GM12878 (cell line): Measurements from ENCODE around the gene CNOT8. TPM values are rescaled to one million over a fixed set of nuclear protein-coding genes. Genes with fewer than 3 reads are reported as not detected.

Experiments used
- ATAC-seq: fragments of 200-7000 bp; cut with Tn5 transposase; 3 replicates; pipeline ENCODE4 v1.9.1; 2020; ENCODE audit warnings: mild to moderate bottlenecking, moderate library complexity
- BruUV-seq: library from RNA; stranded (reverse); fragments of 400-500 nt; replicated peaks from 2 replicates; lab custom pipeline; 2021; lab: Mats Ljungman, UMichigan
- CTCF ChIA-PET: fragments of 300-600 bp; sonication (Branson Sonifier 250); formaldehyde crosslinking; extraction: SDS; loops from one replicate; lab custom pipeline; 2021; ENCODE audit warnings: inconsistent platforms; lab: Yijun Ruan, JAX
- POLR2A ChIA-PET: fragments of 350-600 bp; formaldehyde crosslinking; extraction: SDS; loops from one replicate; lab custom pipeline; 2021; ENCODE audit warnings: inconsistent platforms; lab: Charles Lee
- RAD21 ChIA-PET: fragments of 300-600 bp; sonication (Branson Sonifier 250); formaldehyde crosslinking; loops from one replicate; lab custom pipeline; 2023; ENCODE audit warnings: antibody characterized with exemption; ENCODE audit not compliant: unreplicated experiment; lab: Charles Lee
- SMC1A ChIA-PET: fragments of 300-600 bp; sonication (Branson Sonifier 250); formaldehyde crosslinking; loops from one replicate; lab custom pipeline; 2023; ENCODE audit not compliant: unreplicated experiment, uncharacterized antibody; lab: Charles Lee
- DNase-seq: peaks from one replicate; pipeline ENCODE4 v3.0.0-alpha.2; 2011; ENCODE audit warnings: low read depth, low spot score
- FAIRE-seq: peaks from 3 replicates; lab custom pipeline; 2011; peaks lifted over from hg19 to GRCh38; lab: Jason Lieb, UNC
- H2AFZ ChIP-seq: 2 replicates; pipeline ENCODE4 v1.6.0; 2011; ENCODE audit warnings: low read depth, low read length, control low read depth; ENCODE audit not compliant: control insufficient read depth
- H3K27ac ChIP-seq: 2 replicates; pipeline ENCODE4 v1.5.1; 2011; ENCODE audit warnings: control low read depth; ENCODE audit not compliant: control insufficient read depth, insufficient read depth
- H3K27me3 ChIP-seq, 2 experiments: replicated peaks in 1 of 2; 2 replicates each; pipeline versions ENCODE4 v1.6.0 to v1.6.1; 2011; ENCODE audit warnings: low read length in 1 of 2; ENCODE audit not compliant: control insufficient read depth in 2 of 2, insufficient read depth in 2 of 2
- H3K36me3 ChIP-seq, 2 experiments: 2 replicates each; pipeline ENCODE4 v1.5.1; 2011; ENCODE audit warnings: low read length in 1 of 2; ENCODE audit not compliant: control insufficient read depth in 2 of 2, insufficient read depth in 2 of 2
- H3K4me1 ChIP-seq: 2 replicates; pipeline ENCODE4 v1.6.1; 2011; ENCODE audit warnings: mild to moderate bottlenecking, low read length, moderate library complexity, mixed read lengths; ENCODE audit not compliant: control insufficient read depth, insufficient read depth
- H3K4me2 ChIP-seq: 2 replicates; pipeline ENCODE4 v1.6.0; 2011; ENCODE audit warnings: control low read depth; ENCODE audit not compliant: control insufficient read depth, insufficient read depth
- H3K4me3 ChIP-seq: fragments of 200-600 bp; sonication (generic); 2 replicates; pipeline ENCODE4 v1.5.1; 2016
- H3K79me2 ChIP-seq: 2 replicates; pipeline ENCODE4 v1.6.0; 2011; ENCODE audit warnings: low read length; ENCODE audit not compliant: control insufficient read depth, insufficient read depth
- H3K9ac ChIP-seq: 2 replicates; pipeline ENCODE4 v1.8.0; 2011; ENCODE audit warnings: low read length, control low read depth, mixed read lengths; ENCODE audit not compliant: control insufficient read depth, insufficient read depth
- H3K9me3 ChIP-seq: replicated peaks from 3 replicates; pipeline ENCODE4 v1.5.1; 2011; ENCODE audit warnings: mild to moderate bottlenecking, low read length; ENCODE audit not compliant: control insufficient read depth, insufficient read depth
- H4K20me1 ChIP-seq: 2 replicates; pipeline ENCODE4 v1.6.0; 2011; ENCODE audit not compliant: control insufficient read depth, insufficient read depth
- CHD4 ChIP-seq: fragments of 200-600 bp; sonication (generic); IDR thresholded peaks from 2 replicates; pipeline ENCODE4 v1.6.1; 2016; ENCODE audit warnings: mild to moderate bottlenecking
- CREM ChIP-seq: IDR thresholded peaks from 2 replicates; pipeline ENCODE4 v1.6.1; 2014; ENCODE audit warnings: antibody characterized with exemption, low read depth
- ESRRA ChIP-seq: IDR thresholded peaks from 2 replicates; pipeline ENCODE4 v1.6.1; 2012; ENCODE audit warnings: mild to moderate bottlenecking, low read length, improper control_type of control experiment
- ETV6 ChIP-seq, 2 experiments: fragments of 450-650 bp in 1 of 2; IDR thresholded peaks in 1 of 2; conservative IDR thresholded peaks in 1 of 2; 2 replicates each; pipeline ENCODE4 v1.6.1; 2014; ENCODE audit warnings: antibody characterized with exemption in 1 of 2, borderline replicate concordance in 1 of 2, low read depth in 1 of 2, mild to moderate bottlenecking in 1 of 2, moderate library complexity in 1 of 2
- GABPA ChIP-seq: IDR thresholded peaks from 2 replicates; pipeline ENCODE4 v1.6.1; 2014; ENCODE audit warnings: antibody characterized with exemption, low read depth, mild to moderate bottlenecking, inconsistent platforms
- GATAD2B ChIP-seq: fragments of 450-650 bp; conservative IDR thresholded peaks from 2 replicates; pipeline ENCODE4 v1.6.1; 2017; ENCODE audit warnings: low read depth, mild to moderate bottlenecking, moderate library complexity
- HDAC2 ChIP-seq: fragments of 200-600 bp; sonication (generic); IDR thresholded peaks from 2 replicates; pipeline ENCODE4 v1.6.1; 2017
- IKZF2 ChIP-seq, 2 experiments: fragments of 450-650 bp; IDR thresholded peaks; 2 replicates each; pipeline ENCODE4 v1.6.1; 2017; ENCODE audit warnings: mild to moderate bottlenecking in 2 of 2, moderate library complexity in 2 of 2
- KAT2A ChIP-seq: conservative IDR thresholded peaks from 2 replicates; pipeline ENCODE4 v1.6.1; 2011; ENCODE audit warnings: low read depth, low read length; ENCODE audit not compliant: control insufficient read depth
- NFIC ChIP-seq: IDR thresholded peaks from 2 replicates; pipeline ENCODE4 v1.6.1; 2012; ENCODE audit warnings: low read depth, mild to moderate bottlenecking, inconsistent platforms, low read length, moderate library complexity
- NR2C2 ChIP-seq: IDR thresholded peaks from 2 replicates; pipeline ENCODE4 v1.6.1; 2011; ENCODE audit warnings: borderline replicate concordance, low read depth; ENCODE audit not compliant: control insufficient read depth, insufficient read length
- RAD21 ChIP-seq: IDR thresholded peaks from 2 replicates; pipeline ENCODE4 v1.6.1; 2011; ENCODE audit warnings: mild to moderate bottlenecking, low read depth, low read length, moderate library complexity; ENCODE audit not compliant: insufficient read depth
- RB1 ChIP-seq: fragments of 450-650 bp; formaldehyde crosslinking; IDR thresholded peaks from 2 replicates; pipeline ENCODE4 v1.6.1; 2017; ENCODE audit warnings: mild to moderate bottlenecking, borderline replicate concordance
- RCOR1 ChIP-seq: conservative IDR thresholded peaks from 2 replicates; pipeline ENCODE4 v1.6.1; 2012; ENCODE audit warnings: low read depth, low read length, improper control_type of control experiment
- REST ChIP-seq: IDR thresholded peaks from 2 replicates; pipeline ENCODE4 v1.6.1; 2012; ENCODE audit warnings: mild to moderate bottlenecking, low read depth, low read length
- TARDBP ChIP-seq: IDR thresholded peaks from 2 replicates; pipeline ENCODE4 v1.6.1; 2016; ENCODE audit warnings: borderline replicate concordance
- WRNIP1 ChIP-seq: IDR thresholded peaks from 2 replicates; pipeline ENCODE4 v1.6.1; 2011; ENCODE audit warnings: low read depth, low read length, improper control_type of control experiment, borderline replicate concordance
- ZNF207 ChIP-seq: fragments of 450-650 bp; IDR thresholded peaks from 2 replicates; pipeline ENCODE4 v1.6.1; 2014; ENCODE audit warnings: antibody characterized with exemption, mild to moderate bottlenecking, borderline replicate concordance
- WGBS: methylation state at CpG from one replicate; pipeline ENCODE4 v1.1.6; 2016; ENCODE audit warnings: low lambda C conversion rate; ENCODE audit not compliant: insufficient replicate concordance, insufficient coverage; ENCODE audit errors: missing lambda C conversion rate; 5-methylcytosine and 5-hydroxymethylcytosine counted together
- in situ Hi-C: fragments of 300-500 bp; cut with MboI; formaldehyde crosslinking; loops from 9 replicates; pipeline ENCODE4 v1.14.3; 2018; ENCODE audit warnings: mixed read lengths
- intact Hi-C: fragments of 100-400 bp; cut with micrococcal nuclease; formaldehyde crosslinking; loops from one replicate; pipeline ENCODE4 v1.14.2; 2022; ENCODE audit not compliant: unreplicated experiment
- polyA plus RNA-seq, 11 experiments: library from polyadenylated mRNA; depleted of rRNA in 4 of 11; unstranded in 6 of 11; stranded (reverse) in 5 of 11; fragments of >200 nt; fragmentation: Nextera tagmentation in 4 of 11; fragmentation: Illumina TruSeq in 1 of 11; extraction: Ambion mirVana in 4 of 11; extraction: Trizol in 1 of 11; gene quantifications; 1 replicate in 1 of 11; 2 replicates in 10 of 11; pipeline versions ENCODE4 v1.2.1 to v1.2.3, GENCODE V29; 2011 to 2016; ENCODE audit warnings: inconsistent platforms in 2 of 11, missing spikeins in 2 of 11, low read depth in 1 of 11
- total RNA-seq, 4 experiments: library from RNA; depleted of rRNA in 3 of 4; stranded (reverse); fragments of >200 nt in 3 of 4; fragmentation: Illumina TruSeq in 1 of 4; extraction: Trizol in 1 of 4; gene quantifications; 2 replicates each; pipeline versions ENCODE4 v1.2.1 to v1.2.3, GENCODE V29; 2013 to 2021
- TF ChIP-seq, protein P1 (sequence below): fragments of 450-650 bp; formaldehyde crosslinking; IDR thresholded peaks from 2 replicates; pipeline ENCODE4 v1.5.0; 2022; ENCODE audit warnings: mild to moderate bottlenecking, missing genetic modification characterization

The CNOT8 gene
- total and polyA plus RNA-seq, 10 of the 15 experiments (the other 5 are each of a cell fraction or from before 2014, with no cell fraction given) = 13.2 to 57.1 (median 39.0) TPM

DNA sequence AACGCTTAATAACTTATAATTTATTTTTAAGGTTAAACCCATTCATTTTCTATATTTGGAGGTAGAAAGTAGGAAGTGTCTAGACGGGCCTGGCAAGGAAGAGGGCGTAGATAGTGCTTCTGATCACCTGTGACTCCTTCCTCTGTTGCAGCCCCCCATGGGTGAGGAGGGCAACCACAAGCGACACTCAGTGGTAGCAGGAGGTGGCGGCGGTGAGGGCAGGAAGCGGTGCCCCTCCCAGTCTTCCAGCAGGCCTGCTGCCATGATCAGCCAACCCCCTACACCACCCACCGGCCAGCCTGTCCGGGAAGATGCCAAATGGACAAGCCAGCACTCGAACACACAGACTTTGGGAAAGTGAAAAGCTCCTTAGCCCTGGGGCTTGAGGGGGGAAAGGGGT lies 44.7 kb upstream of the CNOT8 start:
- TF ChIP-seq, protein P1, sequence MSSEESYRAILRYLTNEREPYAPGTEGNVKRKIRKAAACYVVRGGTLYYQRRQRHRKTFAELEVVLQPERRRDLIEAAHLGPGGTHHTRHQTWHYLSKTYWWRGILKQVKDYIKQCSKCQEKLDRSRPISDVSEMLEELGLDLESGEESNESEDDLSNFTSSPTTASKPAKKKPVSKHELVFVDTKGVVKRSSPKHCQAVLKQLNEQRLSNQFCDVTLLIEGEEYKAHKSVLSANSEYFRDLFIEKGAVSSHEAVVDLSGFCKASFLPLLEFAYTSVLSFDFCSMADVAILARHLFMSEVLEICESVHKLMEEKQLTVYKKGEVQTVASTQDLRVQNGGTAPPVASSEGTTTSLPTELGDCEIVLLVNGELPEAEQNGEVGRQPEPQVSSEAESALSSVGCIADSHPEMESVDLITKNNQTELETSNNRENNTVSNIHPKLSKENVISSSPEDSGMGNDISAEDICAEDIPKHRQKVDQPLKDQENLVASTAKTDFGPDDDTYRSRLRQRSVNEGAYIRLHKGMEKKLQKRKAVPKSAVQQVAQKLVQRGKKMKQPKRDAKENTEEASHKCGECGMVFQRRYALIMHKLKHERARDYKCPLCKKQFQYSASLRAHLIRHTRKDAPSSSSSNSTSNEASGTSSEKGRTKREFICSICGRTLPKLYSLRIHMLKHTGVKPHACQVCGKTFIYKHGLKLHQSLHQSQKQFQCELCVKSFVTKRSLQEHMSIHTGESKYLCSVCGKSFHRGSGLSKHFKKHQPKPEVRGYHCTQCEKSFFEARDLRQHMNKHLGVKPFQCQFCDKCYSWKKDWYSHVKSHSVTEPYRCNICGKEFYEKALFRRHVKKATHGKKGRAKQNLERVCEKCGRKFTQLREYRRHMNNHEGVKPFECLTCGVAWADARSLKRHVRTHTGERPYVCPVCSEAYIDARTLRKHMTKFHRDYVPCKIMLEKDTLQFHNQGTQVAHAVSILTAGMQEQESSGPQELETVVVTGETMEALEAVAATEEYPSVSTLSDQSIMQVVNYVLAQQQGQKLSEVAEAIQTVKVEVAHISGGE (CRISPR knock-in tag) = no peak
- TF ChIP-seq KAT2A = no peak
- TF ChIP-seq IKZF2 (IDR thresholded peaks at IDR 0.05) = no peak
- TF ChIP-seq RAD21 = no peak
- no peak for TF ChIP-seq GATAD2B
- TF ChIP-seq ETV6 (conservative IDR thresholded peaks at IDR 0.05 in 1 of 2, IDR thresholded peaks at IDR 0.05 in 1 of 2; ENCODE audit: borderline replicate concordance in 1 of 2, low read depth in 1 of 2) = no peak
- TF ChIP-seq CHD4 = no peak
- no peak for TF ChIP-seq ESRRA
- TF ChIP-seq RB1 = no peak
- no peak for TF ChIP-seq REST
- TF ChIP-seq HDAC2 = no peak
- TF ChIP-seq NR2C2 = no peak
- TF ChIP-seq WRNIP1 = no peak
- TF ChIP-seq NFIC = no peak
- no peak for TF ChIP-seq TARDBP
- no peak for TF ChIP-seq GABPA
- TF ChIP-seq RCOR1 = no peak
- TF ChIP-seq ZNF207 = no peak
- no peak for TF ChIP-seq CREM
- H2AFZ ChIP-seq = no peak overlapping the region
- intact Hi-C loops = loop anchor here (5.0 kb wide), 1 partner anchor 56 kb away; the partner anchor contains the start of gene LARP1
- ChIA-PET CTCF (no interaction called here), RAD21 (interaction anchor here (0.6 kb wide), 1 partner anchor 37 kb away, joined by 3 read pairs; no protein-coding TSS in a partner anchor), POLR2A (no interaction called here), SMC1A (interaction anchor here (1.0 kb wide), 1 partner anchor 795 kb away, joined by 3 read pairs; no protein-coding TSS in a partner anchor)
- peaks cover 28 to 59% of the 10 kb centered on the region in 2 experiments for H3K36me3 ChIP-seq
- no peaks in the 10 kb centered on the region for H3K79me2 ChIP-seq
- no peaks in the 10 kb centered on the region for H3K27me3 ChIP-seq
- FAIRE-seq (no peak), ATAC-seq (no peak), DNase-seq (no peak)
- H3K4me2 ChIP-seq = no peak overlapping the region
- no peaks in the 10 kb centered on the region for H3K9me3 ChIP-seq
- no peak overlapping the region for H3K27ac ChIP-seq
- no peak overlapping the region for H3K4me3 ChIP-seq
- no TSS peak for BruUV-seq
- in situ Hi-C loops = loop anchor here (5.0 kb wide), 1 partner anchor 166 kb away; no protein-coding TSS in a partner anchor
- WGBS = 43% methylated on average over 10 of the region's 10 CpGs
- H4K20me1 ChIP-seq = no peaks in the 10 kb centered on the region
- H3K4me1 ChIP-seq = no peaks in the 10 kb centered on the region
- no peak overlapping the region for H3K9ac ChIP-seq
